Measurements from ENCODE around the gene ACTMAP. TPM values are rescaled to one million over a fixed set of nuclear protein-coding genes. Genes with fewer than 3 reads are reported as not detected.
A peak's percentile ranks its signal among the peaks of the same experiment; 100 is the strongest.

ACTMAP gene
- total RNA-seq, 1 experiment from 2014 or later: 28.0 TPM

- no peak overlapping the region for H3K4me3 Mint-ChIP-seq (ENCODE audit: unreplicated experiment)
- no peak overlapping the region for H3K4me3 ChIP-seq (ENCODE audit: low read depth, low read length)
- no peak for DNase-seq
- no TSS peak for BruUV-seq (replicated peaks)
- TF ChIP-seq CTCF (IDR thresholded peaks at IDR 0.05; ENCODE audit: insufficient read depth in 1 of 2, low read depth in 1 of 2, low read length in 1 of 2, severe bottlenecking in 1 of 2, unreplicated experiment in 1 of 2): no peak
- H3K36me3 ChIP-seq (ENCODE audit: control insufficient read depth, insufficient read depth, low read length): peaks cover 23% of the 10 kb centered on the region
- no peaks in the 10 kb centered on the region for H3K27me3 ChIP-seq (replicated peaks; ENCODE audit: control insufficient read depth, insufficient read depth, low read length)
- H3K4me1 Mint-ChIP-seq (ENCODE audit: low read depth, unreplicated experiment): peaks cover 10% of the 10 kb centered on the region
- peak overlapping the region; percentile 6 for H3K27ac Mint-ChIP-seq (ENCODE audit: unreplicated experiment)
- no peaks in the 10 kb centered on the region for H3K9me3 Mint-ChIP-seq (ENCODE audit: unreplicated experiment)
- peaks cover 6% of the 10 kb centered on the region; the same call in 1 of the 2 replicates for H3K9me3 ChIP-seq
- POLR2A ChIA-PET: interaction anchor here (0.7 kb wide), 1 partner anchor 23 kb away, joined by 3 read pairs; no protein-coding TSS in a partner anchor
- CTCF ChIA-PET: no interaction called here
- intact Hi-C loops (cut with micrococcal nuclease; ENCODE audit: unreplicated experiment): no loop called here
- peaks cover 89% of the 10 kb centered on the region for H3K36me3 Mint-ChIP-seq (ENCODE audit: insufficient read depth, unreplicated experiment)
- H3K27me3 Mint-ChIP-seq (ENCODE audit: insufficient read depth, unreplicated experiment): no peaks in the 10 kb centered on the region
- H3K4me1 ChIP-seq: peaks cover 6% of the 10 kb centered on the region; the same call in 1 of the 2 replicates
Measured at GRCh38 chr19:40723661-40724254, 26.5 kb downstream of the ACTMAP start.

- no TSS peak for BruUV-seq (replicated peaks)
- H3K27ac Mint-ChIP-seq (ENCODE audit: unreplicated experiment): peak overlapping the region; percentile 6
Measured at GRCh38 chr19:40721936-40722661, 28.2 kb downstream of the ACTMAP start.

More at GRCh38 chr19:40721936-40722661, 28.2 kb downstream of the ACTMAP start:
- no peak overlapping the region for H3K4me3 ChIP-seq (ENCODE audit: low read depth, low read length)
- ChIA-PET POLR2A (interaction anchor here (0.7 to 1.5 kb wide), 3 partner anchors 28 to 56 kb away, joined by 3 to 10 read pairs (median 6); partner anchors contain the start of genes ACTMAP, NUMBL, RAB4B and SNRPA), CTCF (interaction anchor here (0.6 kb wide), 1 partner anchor 289 kb away, joined by 4 read pairs; no protein-coding TSS in a partner anchor)
- no peak for DNase-seq
- TF ChIP-seq CTCF (IDR thresholded peaks at IDR 0.05; ENCODE audit: insufficient read depth in 1 of 2, low read depth in 1 of 2, low read length in 1 of 2, severe bottlenecking in 1 of 2, unreplicated experiment in 1 of 2): no peak
- intact Hi-C loops (cut with micrococcal nuclease; ENCODE audit: unreplicated experiment): no loop called here
- Mint-ChIP-seq H3K4me1 (ENCODE audit: low read depth, unreplicated experiment) (peaks cover 10% of the 10 kb centered on the region), H3K9me3 (ENCODE audit: unreplicated experiment) (no peaks in the 10 kb centered on the region), H3K36me3 (ENCODE audit: insufficient read depth, unreplicated experiment) (peaks cover 81% of the 10 kb centered on the region), H3K27me3 (ENCODE audit: insufficient read depth, unreplicated experiment) (no peaks in the 10 kb centered on the region), H3K4me3 (ENCODE audit: unreplicated experiment) (no peak overlapping the region)
- peaks cover 6% of the 10 kb centered on the region; the same call in 1 of the 2 replicates for H3K4me1 ChIP-seq
- peaks cover 6% of the 10 kb centered on the region; the same call in 1 of the 2 replicates for H3K9me3 ChIP-seq
- H3K27me3 ChIP-seq (replicated peaks; ENCODE audit: control insufficient read depth, insufficient read depth, low read length): no peaks in the 10 kb centered on the region
- H3K36me3 ChIP-seq (ENCODE audit: control insufficient read depth, insufficient read depth, low read length): peaks cover 20% of the 10 kb centered on the region

Data from Caco-2 (cell line).